Uterus (tissue), 2 donors: ENCODE results near the gene ACKR3.

ENCODE experiments used
- POLR2A ChIP-seq, 2 donors: fragments of 450-650 bp; IDR thresholded peaks; one replicate each; pipeline ENCODE4 v1.6.1; 2016; ENCODE audit warnings: antibody characterized with exemption in 2 of 2, mild to moderate bottlenecking in 1 of 2, moderate library complexity in 1 of 2
- TF ChIP-seq, protein P1 (sequence below), 4 experiments: fragments of 200-600 bp in 2 of 4; fragments of 450-650 bp in 2 of 4; sonication (generic) in 2 of 4; IDR thresholded peaks; one replicate each; pipeline ENCODE4 v1.5.1; 2016 to 2019; ENCODE audit warnings: antibody characterized with exemption in 4 of 4, mild to moderate bottlenecking in 2 of 4, moderate library complexity in 1 of 4

DNA sequence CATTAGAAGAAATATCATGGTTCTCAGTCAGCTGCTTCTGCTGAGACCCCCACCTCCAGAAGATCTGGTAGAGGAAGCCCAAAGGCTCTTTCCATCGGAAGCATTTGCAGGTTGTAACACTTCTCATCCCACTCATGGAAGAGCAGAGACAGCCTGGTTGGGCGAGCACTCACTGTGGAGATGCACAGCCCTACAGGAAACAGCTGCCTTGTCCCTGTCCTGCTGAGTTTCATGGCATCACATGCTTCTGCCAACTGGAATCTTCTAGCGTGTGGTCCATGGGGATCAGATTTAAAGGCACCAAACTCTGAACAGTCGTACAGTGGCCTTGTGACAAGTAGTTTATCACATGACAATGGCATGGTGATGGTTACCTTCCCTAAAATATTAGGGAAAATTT lies 36.3 kb upstream of the ACKR3 start:
- TF ChIP-seq, protein P1, sequence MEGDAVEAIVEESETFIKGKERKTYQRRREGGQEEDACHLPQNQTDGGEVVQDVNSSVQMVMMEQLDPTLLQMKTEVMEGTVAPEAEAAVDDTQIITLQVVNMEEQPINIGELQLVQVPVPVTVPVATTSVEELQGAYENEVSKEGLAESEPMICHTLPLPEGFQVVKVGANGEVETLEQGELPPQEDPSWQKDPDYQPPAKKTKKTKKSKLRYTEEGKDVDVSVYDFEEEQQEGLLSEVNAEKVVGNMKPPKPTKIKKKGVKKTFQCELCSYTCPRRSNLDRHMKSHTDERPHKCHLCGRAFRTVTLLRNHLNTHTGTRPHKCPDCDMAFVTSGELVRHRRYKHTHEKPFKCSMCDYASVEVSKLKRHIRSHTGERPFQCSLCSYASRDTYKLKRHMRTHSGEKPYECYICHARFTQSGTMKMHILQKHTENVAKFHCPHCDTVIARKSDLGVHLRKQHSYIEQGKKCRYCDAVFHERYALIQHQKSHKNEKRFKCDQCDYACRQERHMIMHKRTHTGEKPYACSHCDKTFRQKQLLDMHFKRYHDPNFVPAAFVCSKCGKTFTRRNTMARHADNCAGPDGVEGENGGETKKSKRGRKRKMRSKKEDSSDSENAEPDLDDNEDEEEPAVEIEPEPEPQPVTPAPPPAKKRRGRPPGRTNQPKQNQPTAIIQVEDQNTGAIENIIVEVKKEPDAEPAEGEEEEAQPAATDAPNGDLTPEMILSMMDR (IDR thresholded peaks at IDR 0.05), result no peak
- TF ChIP-seq POLR2A (IDR thresholded peaks at IDR 0.05), result no peak
